GM21619 (cell line): Measurements from ENCODE around the gene TRAF1.

Experiments
- ATAC-seq: cut with Tn5 transposase; IDR thresholded peaks from one replicate; pipeline ENCODE4 v1.9.1; 2021; ENCODE audit not compliant: unreplicated experiment

Gene TRAF1

DNA sequence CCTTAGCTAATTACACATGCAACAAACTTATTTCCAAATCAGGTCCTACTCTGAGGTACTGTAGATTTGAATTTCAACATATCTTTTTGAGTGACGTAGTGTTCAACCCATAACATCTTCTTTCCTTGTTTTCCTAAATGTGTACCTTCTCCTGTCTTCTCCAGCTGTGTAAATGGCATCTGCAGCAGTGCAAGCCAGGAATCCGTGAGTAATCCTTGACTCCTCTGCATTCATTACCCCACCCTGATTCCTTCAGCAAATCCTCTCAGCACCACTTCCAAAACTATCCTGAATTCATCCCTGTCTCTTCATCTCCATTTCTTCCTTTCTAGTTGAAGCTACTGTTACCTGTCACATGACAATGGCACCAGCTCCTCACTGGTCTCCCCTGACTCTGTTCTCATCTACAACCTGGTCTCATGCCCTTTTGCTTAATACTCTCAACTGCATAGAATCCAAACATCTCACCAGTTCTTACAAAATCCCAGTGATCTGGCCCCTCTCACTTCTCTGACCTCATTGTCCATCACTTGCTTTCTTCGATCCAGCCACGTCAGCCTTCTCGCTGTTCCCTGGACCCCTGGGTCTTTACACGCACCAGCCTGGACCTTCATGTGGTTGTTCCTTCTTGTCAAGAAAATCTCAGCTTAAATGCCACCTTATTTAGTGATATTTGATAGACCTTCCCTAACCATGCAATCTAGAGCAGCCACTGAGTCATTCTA is 14.6 kb upstream of the TRAF1 start:
- ATAC-seq: no peak

DNA sequence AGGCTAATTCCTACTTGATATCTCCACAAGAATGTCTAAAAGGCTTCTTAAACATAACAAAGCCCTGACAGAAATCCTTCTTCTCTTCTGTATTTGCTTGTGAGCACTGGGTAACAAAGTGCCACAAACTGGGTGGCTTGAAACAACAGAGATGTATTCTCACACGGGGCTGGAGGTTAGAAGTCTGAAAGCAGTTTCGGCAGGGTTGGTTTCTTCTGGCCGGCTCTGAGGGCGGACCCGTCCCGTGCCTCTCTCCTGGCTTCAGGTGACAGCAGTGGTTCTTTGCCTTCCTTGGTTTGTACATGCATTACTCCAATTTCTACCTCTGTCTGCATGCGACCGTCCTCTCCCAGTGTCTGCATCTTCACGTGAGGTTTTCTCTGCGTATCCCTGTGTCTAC is 14.0 kb upstream of the TRAF1 start:
- no peak for ATAC-seq

DNA sequence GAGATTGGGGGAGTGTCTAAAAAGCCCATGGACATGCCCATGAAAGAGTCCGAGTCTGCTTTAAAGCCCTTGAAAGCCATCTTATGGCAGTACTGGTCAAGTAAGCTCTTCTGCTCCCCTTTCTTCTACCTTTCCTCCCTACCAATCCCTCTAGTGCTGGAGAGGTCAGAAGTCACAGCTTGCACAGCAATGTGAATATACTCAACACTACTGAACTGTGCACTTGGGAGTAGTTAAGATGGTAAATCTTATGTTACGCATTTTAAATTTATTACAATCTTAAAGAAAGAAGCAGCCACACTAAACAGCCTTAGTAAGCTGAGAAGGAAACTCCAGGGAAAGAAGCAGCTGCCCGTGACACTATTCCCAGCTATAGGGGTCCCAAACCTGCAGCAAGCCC is 12.3 kb upstream of the TRAF1 start:
- ATAC-seq: no peak

DNA sequence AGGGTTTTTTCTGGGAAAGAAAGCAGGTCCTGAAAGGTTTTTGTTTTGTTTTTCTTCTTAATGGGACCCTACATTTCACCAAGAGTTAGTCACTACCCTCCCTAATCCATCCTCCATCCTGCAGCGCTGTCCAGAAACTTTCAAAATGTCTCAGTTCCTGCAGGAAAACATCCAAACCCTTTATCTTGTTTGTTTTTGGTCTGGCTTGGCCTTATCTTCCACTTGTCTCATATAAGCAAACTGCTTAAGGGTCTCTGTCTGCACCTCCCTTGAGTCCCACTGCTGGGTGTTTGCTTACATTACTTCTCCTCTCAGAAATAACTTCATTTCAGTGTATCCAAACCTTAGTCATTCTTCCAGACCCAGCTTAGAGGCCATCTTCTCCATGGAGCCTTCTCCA is 11.0 kb upstream of the TRAF1 start:
- ATAC-seq: no peak

DNA sequence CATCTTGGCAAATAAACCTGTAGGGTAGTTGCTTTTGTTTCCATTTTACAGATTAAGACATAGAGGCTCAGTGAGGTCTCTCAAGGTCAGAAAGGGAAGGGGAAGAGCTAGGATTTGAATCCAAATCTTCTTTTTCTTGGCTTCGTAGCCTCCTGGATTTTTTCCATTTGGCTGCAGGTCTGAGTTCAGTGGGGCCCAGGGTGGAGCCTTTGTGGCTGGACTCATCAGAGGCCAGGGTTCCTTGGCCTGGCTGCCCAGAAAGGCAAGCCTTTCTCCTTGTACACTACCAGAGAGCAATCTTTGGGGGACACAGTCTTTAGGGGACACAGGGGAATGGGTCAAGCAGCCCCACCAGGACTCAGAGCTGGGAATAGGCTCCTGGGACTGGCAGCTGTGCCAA is 10.5 kb upstream of the TRAF1 start:
- ATAC-seq: no peak

DNA sequence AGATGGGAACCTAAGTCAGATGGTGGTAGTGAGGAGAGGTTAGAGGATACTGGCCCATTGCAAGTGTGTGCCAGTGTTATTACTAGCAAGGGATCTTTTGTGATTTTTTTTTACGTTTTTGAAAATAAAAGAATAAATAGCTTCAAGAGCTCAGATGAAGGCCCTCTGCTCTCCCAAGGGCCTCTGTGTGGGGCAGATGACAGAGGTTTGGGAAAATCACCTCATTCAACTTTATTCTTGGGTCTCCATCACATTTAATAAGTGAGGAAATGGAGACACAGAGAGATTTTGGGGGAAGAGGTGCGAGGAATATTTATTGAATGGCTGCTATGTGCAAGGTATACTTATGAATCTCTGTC is 10.1 kb upstream of the TRAF1 start:
- ATAC-seq: no peak

DNA sequence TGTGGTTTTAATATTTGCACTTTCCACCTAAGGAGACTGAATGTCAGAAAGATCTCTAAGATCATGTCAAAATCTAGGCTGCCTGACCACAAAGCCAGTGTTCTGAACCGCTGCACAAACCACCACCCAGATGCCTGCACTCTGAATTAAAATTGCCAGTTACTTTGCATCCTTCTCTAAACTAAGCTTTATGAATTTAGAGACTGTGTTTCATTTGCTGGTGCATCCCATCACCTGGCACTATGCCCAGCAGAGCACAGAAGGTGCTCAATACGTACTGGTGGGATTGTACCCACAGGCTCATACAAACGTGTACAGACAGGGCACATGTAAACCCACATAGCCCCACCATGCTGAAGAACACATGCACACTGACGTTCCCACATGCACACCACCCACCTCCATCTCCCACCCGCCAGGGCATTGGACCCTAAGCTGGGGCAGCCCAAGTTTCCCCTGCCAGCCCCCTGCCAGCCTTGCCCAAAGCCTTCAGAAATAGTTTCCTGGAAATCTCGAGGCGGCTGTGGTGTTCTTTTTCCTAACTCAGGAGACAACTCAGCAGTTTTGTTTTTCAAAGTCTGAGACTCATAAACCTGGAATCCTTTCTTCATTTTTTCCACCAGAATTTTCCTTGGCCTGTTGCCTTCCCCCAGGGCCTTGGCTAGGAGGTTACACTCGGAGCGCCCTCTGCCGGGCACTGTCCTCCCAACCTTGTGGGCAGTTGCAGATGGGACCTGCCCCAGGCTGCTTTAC is 9.6 kb upstream of the TRAF1 start:
- peak; percentile 39 for ATAC-seq

DNA sequence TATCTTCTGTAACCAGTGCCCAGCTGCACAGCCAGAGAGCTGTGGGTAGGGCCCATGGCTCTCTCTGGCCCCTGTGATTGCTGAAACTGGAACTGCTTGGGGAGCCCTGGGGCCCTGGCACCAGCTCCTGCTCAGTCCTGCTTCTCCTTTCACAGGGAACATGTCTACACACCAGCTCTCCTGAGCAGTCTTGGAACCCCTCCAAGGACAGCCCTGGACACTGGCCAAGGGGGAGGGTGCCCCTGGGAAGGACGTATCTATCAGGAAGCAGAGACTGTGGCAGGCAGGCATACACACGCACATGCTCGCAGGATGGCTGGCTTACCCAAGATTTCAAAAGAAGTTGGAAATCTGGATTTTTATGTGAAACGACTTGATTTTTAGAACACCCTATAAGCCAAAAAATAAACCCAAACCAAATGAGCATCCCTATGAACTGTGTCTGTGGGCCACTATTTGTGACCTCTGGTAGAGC is 8.8 kb upstream of the TRAF1 start:
- ATAC-seq: no peak

DNA sequence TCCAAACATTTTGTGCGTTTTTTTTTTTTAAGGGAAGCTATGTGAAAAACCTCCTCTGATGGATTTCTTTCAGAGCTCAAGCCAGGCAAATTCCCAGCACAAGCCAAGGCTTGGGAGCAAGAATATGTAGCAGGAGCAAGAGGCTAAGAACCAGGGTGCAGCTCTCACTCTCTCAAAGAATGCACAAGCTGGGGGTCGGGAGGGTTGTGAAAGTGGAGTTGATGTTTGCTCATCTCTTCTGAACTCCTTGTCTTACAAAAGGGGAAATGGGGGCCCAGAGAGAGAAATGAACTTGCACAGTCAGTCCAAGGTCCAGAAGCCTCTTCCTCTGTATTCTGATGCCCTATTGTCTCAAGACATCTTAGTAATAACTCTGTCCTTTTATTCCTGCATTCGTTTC is 7.7 kb upstream of the TRAF1 start:
- no peak for ATAC-seq

DNA sequence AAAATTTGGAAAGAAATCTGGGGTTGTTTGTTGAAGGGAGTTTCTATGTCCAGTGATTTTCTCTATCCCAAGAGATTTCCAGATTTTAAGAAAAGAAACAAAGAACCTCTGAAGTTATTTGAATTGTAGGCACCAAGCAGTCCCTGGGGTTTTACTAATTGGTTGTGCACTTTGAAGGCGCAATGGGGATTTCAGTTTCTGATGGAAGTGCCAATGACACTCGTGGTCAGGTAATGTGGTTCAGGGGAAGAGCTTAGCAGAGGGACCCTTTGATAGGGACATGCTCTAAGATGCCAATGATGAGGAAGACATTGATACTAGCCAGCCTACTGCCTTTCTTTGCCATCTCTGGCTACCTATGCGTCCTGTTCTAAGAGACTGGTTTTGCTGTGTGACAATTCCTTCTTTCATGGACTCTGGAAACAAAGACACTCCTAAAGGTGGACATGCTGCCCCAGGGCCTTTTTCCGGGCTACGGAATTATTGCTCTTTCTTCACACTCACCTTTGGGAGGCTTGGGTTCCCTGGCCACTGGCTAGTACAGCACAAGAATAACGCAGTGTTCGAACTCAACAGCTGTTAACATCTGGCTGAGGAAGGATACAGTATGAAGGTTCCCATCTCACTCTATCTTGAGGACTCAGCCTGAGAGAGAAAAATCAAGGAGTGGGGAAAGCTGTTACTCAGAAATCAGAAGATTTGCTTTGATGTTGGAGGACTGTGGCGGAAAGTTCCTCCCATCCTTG is 6.9 kb upstream of the TRAF1 start:
- no peak for ATAC-seq

DNA sequence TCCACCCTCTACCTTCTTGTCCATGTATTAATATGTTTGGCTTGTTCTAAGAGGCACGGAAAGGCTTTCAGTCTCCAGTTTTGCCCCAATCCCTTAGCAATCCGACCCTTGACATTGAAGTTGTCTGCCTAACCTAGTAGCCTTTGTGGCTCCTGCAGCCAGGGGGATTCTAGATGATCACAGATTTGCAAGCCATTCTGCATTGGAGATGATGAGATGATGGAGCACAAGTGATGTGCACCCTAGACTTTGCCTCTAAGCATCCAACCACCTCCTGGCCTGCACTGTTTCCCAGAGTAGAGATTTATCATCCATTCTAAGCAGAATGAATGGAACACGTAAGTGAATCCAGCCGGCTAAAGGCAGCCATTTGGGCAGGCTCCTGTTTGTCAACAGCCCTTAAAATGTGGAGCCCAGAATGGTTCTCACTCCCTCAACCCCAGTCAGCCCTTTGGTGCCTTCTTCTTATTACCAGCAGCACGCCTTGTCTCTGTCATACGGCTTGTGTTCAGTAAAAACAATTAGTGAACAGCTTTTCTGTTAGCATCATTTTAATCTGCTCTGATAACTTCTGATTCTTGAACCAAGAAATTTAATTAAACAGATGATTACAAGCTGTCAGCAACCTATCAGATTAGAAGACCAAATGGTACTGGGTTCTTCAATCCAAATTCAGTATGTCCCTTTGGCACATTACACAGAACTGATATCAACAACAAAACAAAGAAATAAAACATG is 5.7 kb upstream of the TRAF1 start:
- ATAC-seq: no peak

DNA sequence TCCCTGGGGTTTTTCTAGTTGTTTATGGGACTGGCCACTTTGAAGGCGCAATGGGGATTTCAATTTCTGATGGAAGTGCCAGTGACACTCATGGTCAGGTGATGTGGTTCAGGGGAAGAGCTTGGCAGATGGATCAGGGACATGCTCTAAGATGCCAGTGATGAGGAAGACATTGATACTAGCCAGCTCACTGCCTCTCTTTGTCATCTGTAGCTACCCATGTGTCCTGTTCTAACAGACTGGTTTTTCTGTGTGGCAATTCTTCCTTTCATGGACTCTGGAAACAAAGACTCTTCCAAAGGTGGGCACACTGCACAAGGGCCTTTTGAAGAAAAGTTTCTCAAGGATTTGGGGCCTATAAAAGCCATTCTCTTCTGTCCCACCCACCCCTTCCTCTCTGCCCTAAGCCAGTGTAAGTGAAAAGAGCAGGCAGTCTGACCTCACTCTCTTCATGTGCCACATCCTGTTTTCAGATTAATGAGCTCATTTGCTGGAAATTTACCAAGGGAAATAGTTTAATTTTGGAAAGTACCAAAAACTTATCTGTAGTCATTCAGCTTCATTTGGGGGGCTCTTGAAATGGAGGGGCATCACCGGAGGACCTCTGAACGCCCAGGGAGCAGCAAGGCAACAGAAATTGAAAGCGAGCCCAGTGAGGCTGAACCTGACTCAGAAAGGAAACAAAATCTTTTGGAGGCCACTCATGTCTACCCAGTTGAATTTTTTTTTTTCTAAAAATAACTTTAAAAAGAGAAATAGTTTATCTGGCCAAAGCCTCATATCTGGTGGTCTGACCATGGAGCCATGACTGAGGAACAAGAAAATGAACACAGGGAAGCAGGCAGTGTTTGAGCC is 4.9 kb upstream of the TRAF1 start:
- peak; percentile 39 for ATAC-seq

DNA sequence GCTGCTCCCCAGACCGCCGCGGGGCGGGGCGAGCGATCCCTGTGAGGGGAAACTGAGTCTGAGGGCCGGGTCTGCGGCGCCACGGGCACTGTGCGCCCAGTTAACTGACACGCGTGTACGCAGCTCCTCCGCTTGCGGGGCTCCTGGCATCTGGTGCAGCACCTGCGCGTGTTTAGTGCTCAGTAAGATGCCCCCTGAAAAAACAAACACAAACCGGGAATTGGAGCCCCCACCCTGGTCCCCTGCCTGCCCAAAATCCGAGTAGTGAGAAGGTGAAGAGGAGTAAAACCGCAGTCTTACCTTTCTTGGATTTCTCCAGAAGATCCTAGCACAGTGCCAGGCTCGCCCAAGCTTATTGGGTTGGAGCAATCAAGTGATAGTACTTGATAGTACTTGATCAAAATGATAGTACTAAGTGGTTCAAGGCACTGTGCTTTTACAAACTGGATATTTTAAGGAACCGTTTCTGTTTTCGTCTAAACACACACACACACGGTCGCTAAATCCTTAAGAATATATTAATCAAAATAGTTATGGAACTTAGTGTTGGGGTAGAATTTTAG is 2.7 kb upstream of the TRAF1 start:
- no peak for ATAC-seq

DNA sequence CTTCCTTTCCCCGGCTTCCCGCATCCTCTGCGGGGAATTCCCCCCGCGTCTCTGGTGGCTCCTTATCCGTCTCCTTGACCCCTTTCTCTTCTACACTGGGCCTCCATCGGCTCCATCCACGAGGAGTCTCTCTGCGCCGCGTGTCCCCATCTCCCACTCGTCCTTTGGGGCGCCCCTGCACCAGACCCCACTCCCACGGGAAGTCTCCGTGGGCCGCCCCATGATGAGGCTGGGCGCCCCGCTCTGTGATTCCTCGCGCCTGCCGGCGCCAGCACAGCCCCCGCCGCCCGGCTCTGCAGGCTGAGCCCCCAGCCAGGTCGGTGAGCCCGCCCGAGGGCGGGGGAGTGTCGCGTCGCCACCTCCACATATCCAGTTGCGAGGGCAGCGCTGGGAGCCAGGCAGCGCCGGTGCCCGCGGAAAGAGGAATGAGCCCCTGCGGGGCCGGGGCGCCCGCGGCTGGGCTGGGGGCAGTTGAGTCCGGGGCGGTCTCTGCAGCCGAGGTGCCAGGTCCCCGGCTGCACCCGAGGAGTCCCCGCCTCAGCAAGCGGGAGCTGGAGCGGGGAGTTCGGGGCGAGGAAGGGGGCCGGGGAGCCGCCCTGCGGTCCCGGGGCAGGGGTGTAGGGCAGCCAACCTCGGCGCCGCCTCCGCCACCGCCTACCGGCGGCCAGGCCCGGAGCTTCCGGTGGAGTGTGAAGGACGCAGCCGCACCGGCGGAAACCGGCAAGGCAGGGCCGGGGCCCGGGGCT is 2.1 kb upstream of the TRAF1 start:
- peak; percentile 22 for ATAC-seq

DNA sequence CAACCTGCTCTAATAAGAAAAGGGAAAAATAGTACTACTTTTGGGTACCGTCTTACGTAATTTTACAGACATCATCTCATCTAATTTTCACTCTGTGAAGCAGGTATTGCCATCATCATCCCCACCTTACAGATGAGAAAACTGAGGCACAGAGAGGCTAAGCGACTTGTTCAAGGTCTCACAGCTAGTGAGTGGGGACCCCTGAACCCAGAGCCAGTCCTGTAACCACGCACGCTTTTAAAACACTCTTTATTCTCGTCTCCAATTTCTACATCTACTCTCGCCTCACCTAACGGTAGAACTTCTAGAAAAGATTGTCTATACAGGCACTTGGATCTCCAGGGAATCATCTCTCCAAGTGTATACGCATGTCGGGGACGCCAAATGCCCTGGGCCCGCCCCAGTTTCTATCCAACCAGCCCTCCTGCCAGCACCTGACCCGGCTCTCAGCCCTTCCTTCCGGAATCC is 1.5 kb upstream of the TRAF1 start:
- ATAC-seq: peak; percentile 3

DNA sequence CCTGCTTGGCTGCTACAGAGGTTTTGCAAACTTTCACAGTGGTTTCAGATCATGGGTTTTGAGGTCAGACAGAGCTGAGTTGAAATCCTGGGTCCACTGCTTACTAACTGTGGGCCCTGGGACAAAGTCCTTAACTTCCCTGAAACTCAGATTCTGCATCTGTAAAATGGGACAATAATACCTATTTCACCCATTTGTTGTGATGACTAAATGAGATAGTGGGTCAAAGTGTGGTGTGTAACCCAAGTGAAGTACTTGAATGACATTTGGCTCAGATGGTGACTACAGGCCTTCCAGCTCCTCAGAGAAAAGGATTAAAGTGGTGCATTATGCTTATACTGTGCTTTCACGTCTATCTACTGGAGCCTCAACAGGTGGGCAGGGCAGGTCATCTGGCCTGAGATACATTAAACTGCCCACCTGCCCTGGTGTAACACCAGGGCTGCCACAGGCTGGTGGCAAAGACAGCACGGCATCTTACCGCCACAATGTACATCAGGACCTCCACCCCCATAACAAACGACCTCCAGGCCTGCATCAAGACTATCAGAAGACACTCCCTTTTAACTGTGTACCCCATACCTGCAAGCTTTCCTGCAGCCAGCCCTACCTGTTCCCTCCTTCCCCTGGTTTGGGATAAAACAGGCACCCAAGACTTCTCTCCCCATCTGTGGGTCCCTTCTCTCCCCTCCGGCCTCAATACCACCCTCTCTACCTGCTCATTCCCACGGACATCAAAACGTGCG is 846 bp upstream of the TRAF1 start:
- no peak for ATAC-seq

DNA sequence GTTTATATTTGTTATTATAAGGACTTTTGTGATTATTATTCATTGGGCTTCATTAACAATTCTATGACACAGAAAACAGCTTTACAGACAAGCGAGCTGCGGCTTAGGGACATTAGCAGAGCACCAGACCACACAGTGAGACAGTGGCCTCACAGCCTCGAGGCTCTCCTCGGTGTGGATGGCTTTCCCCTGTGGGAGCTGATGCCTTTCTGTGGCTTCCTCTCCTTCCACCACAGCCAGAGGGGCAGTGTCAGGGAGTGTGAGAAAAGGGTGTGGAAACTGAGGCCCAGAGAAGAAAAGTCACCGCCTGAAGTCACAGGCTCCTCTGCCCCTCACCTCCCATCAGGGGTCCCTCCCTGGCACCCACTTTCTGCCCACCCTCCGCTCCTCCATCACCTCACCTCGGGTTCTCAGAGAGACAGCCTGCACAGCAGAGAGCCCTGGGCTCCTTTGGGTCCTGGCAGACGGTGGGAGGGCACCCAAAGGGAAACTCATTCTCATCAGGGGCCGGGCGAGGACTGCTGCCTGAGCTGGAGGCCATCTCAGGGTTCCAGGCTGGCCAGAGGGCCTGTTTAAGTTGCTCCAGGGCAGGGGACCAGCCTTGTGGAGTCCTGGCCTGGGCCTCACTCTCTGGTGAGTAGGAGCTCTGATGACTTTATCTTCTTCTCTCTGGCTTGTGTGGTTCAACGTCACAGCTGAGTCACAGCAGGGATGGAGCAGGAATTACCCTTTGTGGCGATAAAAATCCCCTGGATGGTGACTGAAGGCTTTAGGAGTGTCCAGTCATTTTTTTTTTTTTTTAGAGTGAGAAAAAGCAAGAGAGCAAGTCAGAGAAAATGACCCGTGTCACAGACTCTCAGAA is 830 bp downstream of the TRAF1 start:
- peak; percentile 39 for ATAC-seq
